Mammary epithelial cell (primary cell): Measurements from ENCODE around the gene UQCRC1.

Experiments
- CTCF ChIP-seq, 2 donors: IDR thresholded peaks in 1 of 2; conservative IDR thresholded peaks in 1 of 2; 2 replicates each; pipeline ENCODE4 v1.5.1; 2011 to 2012; ENCODE audit warnings: inconsistent platforms in 2 of 2, low read length in 2 of 2, mild to moderate bottlenecking in 2 of 2, control low read depth in 1 of 2, low read depth in 1 of 2; ENCODE audit not compliant: insufficient read depth in 1 of 2; ENCODE audit errors: extremely low read depth in 1 of 2
- EZH2 ChIP-seq: IDR thresholded peaks from 2 replicates; pipeline ENCODE4 v1.6.1; 2012; ENCODE audit warnings: low read length, inconsistent platforms, borderline replicate concordance

- TF ChIP-seq CTCF (conservative IDR thresholded peaks at IDR 0.05 in 1 of 2, IDR thresholded peaks at IDR 0.05 in 1 of 2; ENCODE audit: extremely low read depth in 1 of 2, insufficient read depth in 1 of 2, low read depth in 1 of 2, low read length in 2 of 2) (no peak), EZH2 (no peak)
Measured at GRCh38 chr3:48565591-48566400, 43.6 kb downstream of the UQCRC1 start.
